ENCODE measurements around the gene PPP1R3D. TPM values are rescaled to one million over a fixed set of nuclear protein-coding genes. Genes with fewer than 3 reads are reported as not detected.

PPP1R3D gene
- total and polyA plus RNA-seq, 2 of the 13 experiments (the other 11 are each of a cell fraction or from before 2014, with no cell fraction given): 1.2 to 3.7 TPM

- H3K27ac ChIP-seq (ENCODE audit: extremely low read length, insufficient read depth, low read length): no peak overlapping the region
- H3K36me3 ChIP-seq (replicated peaks in 1 of 2; ENCODE audit: control insufficient read depth in 1 of 2, insufficient read depth in 2 of 2, low read length in 2 of 2): no peaks in the 10 kb centered on the region
- no peaks in the 10 kb centered on the region for H3K27me3 ChIP-seq (ENCODE audit: control insufficient read depth in 1 of 2, insufficient read depth in 2 of 2, low read length in 2 of 2)
- ChIA-PET CTCF (ENCODE audit: low intra/inter-chr PET ratio, low total read pairs) (no interaction called here), POLR2A (no interaction called here)
- no peak for DNase-seq (ENCODE audit: low spot score)
- intact Hi-C loops (cut with micrococcal nuclease; ENCODE audit: unreplicated experiment) (no loop called here), in situ Hi-C loops (cut with HindIII; ENCODE audit: extremely low pct_ligation_motif_present, low pct_unique_long_range_greater_than_20kb) (no loop called here)
- FAIRE-seq: no peak
- H3K79me2 ChIP-seq (ENCODE audit: insufficient read depth, low read length): no peaks in the 10 kb centered on the region
- no peak overlapping the region for H3K9ac ChIP-seq (ENCODE audit: insufficient read depth, low read depth, low read length)
- H4K20me1 ChIP-seq (ENCODE audit: insufficient read depth, low read length): no peaks in the 10 kb centered on the region
- no peak overlapping the region for H3K4me3 ChIP-seq (replicated peaks in 1 of 3; ENCODE audit: insufficient read depth in 1 of 3, low read depth in 2 of 3, low read length in 3 of 3)
- ATAC-seq: no peak
- H3K4me2 ChIP-seq (ENCODE audit: low read depth, low read length): no peak overlapping the region
- H2AFZ ChIP-seq (ENCODE audit: low read length): no peak overlapping the region
- no TSS peak for BruUV-seq (replicated peaks)
- 6% methylated on average over 1 of the region's 1 CpG for WGBS (ENCODE audit: low lambda C conversion rate)
- no peaks in the 10 kb centered on the region for H3K4me1 ChIP-seq (ENCODE audit: insufficient read depth, low read length)
- H3K9me3 ChIP-seq (ENCODE audit: low read length): no peaks in the 10 kb centered on the region
- TF ChIP-seq RXRB (CRISPR knock-in tag; IDR thresholded peaks at IDR 0.05; ENCODE audit: borderline replicate concordance) (no peak), ZNF503 (CRISPR knock-in tag; IDR thresholded peaks at IDR 0.05) (no peak), ZBTB42 (CRISPR knock-in tag; IDR thresholded peaks at IDR 0.05) (no peak), RFXAP (CRISPR knock-in tag; IDR thresholded peaks at IDR 0.05; ENCODE audit: borderline replicate concordance) (no peak), KLF9 (CRISPR knock-in tag; IDR thresholded peaks at IDR 0.05; ENCODE audit: low read depth) (no peak), ZNF225 (CRISPR knock-in tag; IDR thresholded peaks at IDR 0.05) (no peak), SNAPC4 (CRISPR knock-in tag; IDR thresholded peaks at IDR 0.05) (no peak), MTA1 (CRISPR knock-in tag; IDR thresholded peaks at IDR 0.05; ENCODE audit: borderline replicate concordance) (no peak), ZNF512 (CRISPR knock-in tag; IDR thresholded peaks at IDR 0.05) (no peak), ZHX2 (IDR thresholded peaks at IDR 0.05; ENCODE audit: low read depth) (no peak), ZHX2 (CRISPR knock-in tag; IDR thresholded peaks at IDR 0.05; ENCODE audit: borderline replicate concordance) (no peak)
Observed at GRCh38 chr20:59925359-59925758, 14.7 kb downstream of the PPP1R3D start.

Data from HepG2 (cell line).